IPS DF 6.9 (cell line): ENCODE data around the gene CEP170B.

Experiments
- DNase-seq: peaks from one replicate; pipeline ENCODE4 v3.0.0-alpha.2; 2013; ENCODE audit warnings: low read depth, low spot score
- H3K27ac ChIP-seq: one replicate; pipeline ENCODE4 v1.5.1; 2013; ENCODE audit warnings: low read length, control low read depth
- H3K27me3 ChIP-seq: 2 replicates; pipeline ENCODE4 v1.6.1; 2013; ENCODE audit warnings: mild to moderate bottlenecking, low read length; ENCODE audit not compliant: control insufficient read depth, insufficient read depth
- H3K36me3 ChIP-seq: 2 replicates; pipeline ENCODE4 v1.6.1; 2013; ENCODE audit warnings: low read length; ENCODE audit not compliant: control insufficient read depth, insufficient read depth
- H3K4me1 ChIP-seq: 2 replicates; pipeline ENCODE4 v1.6.1; 2013; ENCODE audit warnings: low read length; ENCODE audit not compliant: control insufficient read depth, insufficient read depth
- H3K4me3 ChIP-seq: 2 replicates; pipeline ENCODE4 v1.5.1; 2013; ENCODE audit warnings: mild to moderate bottlenecking, low read length
- H3K9me3 ChIP-seq: 2 replicates; pipeline ENCODE4 v1.6.1; 2013; ENCODE audit warnings: low read length, inconsistent platforms; ENCODE audit not compliant: control insufficient read depth, insufficient read depth
- WGBS: extraction: QIAGEN DNeasy Blood & Tissue Kit; methylation state at CpG from one replicate; pipeline ENCODE4 v1.1.7; 2013; ENCODE audit warnings: mixed read lengths, missing lambda C conversion rate; ENCODE audit not compliant: insufficient read length, insufficient coverage; 5-methylcytosine and 5-hydroxymethylcytosine counted together

Gene CEP170B

DNA sequence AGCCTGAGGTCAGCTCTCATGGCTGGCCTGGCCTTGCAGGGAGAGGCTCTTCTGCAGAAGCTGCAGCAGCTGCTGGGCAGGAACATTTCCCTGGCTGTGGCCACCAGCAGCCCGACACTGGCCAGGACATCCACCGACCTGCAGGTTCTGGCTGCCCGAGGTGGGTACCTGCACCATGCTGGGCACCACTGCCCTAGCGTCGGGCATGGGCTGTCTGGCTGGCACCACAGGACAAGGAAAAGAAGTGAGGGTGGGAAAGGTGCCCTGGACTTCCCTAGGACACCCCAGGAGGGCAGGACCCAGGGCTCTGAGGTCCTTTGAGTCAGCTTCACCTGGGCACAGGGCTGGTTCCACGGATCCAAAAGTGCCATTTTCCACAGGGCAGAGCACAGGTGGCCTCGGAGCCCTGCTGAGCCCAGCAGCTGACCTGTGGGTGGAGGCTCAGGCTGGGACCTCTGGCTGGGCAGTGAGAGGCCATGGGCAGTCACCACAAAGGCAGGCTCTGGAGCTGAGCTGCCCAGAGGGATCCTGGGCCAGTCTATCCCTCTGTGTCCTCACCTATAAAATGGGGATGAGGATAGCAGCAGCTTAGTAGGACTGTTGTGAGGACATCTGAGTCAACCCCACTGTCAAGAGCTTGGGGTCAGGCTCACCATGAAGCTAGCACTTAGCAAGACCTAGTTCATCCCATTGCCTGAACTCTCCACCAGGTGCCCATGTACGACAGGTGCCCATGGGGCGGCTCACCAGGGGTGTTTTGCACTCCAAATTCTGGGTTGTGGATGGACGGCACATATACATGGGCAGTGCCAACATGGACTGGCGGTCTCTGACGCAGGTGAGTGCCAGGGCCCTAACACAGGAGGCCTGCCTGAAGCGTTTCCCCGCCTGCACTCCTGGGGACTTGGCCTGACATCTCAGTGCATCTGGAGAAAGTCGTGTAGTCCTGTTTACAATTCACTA lies 64.5 kb downstream of the CEP170B start:
- Histone ChIP-seq H3K9me3 (no peaks in the 10 kb centered on the region), H3K4me3 (no peak overlapping the region), H3K27ac (no peak overlapping the region), H3K4me1 (peaks cover 4% of the 10 kb centered on the region; the same call in 1 of the 2 replicates), H3K36me3 (no peaks in the 10 kb centered on the region), H3K27me3 (peaks cover 21% of the 10 kb centered on the region; the same call in 1 of the 2 replicates)
- WGBS: no CpG with 5 or more reads among the region's 15 CpGs
- no peak for DNase-seq

DNA sequence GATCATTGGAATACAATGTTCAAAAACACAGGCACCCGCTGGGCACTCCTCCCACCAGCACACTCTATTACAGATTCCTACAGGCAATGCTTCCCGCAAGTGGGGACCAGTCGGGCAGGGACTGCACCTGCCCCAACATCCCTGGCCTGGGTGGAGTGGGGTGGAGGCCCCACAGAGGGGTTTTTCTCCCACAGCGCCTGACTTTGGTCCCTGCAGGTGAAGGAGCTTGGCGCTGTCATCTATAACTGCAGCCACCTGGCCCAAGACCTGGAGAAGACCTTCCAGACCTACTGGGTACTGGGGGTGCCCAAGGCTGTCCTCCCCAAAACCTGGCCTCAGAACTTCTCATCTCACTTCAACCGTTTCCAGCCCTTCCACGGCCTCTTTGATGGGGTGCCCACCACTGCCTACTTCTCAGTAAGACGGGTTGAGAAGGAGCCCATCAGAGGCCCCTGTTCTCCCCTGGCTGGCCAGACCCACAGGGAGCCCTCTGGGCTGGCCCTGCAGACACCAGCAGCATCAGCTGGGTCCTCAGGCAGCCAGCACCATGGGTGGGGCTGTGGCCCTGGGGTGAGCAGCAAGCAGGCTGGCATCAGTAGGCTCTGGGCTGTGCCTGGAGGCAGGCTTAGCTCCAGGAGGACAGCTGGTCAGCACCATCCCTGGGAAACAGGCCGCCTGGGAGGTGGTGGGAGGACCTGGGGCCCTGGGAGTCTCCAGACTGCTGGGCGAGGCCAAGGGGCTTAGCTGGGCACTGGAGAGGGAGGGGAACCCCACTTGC lies 65.6 kb downstream of the CEP170B start:
- no peak for DNase-seq
- Histone ChIP-seq H3K9me3 (no peaks in the 10 kb centered on the region), H3K4me1 (peaks cover 4% of the 10 kb centered on the region; the same call in 1 of the 2 replicates), H3K36me3 (no peaks in the 10 kb centered on the region), H3K27me3 (peaks cover 30% of the 10 kb centered on the region), H3K27ac (no peak overlapping the region), H3K4me3 (no peak overlapping the region)
- WGBS: no CpG with 5 or more reads among the region's 10 CpGs

DNA sequence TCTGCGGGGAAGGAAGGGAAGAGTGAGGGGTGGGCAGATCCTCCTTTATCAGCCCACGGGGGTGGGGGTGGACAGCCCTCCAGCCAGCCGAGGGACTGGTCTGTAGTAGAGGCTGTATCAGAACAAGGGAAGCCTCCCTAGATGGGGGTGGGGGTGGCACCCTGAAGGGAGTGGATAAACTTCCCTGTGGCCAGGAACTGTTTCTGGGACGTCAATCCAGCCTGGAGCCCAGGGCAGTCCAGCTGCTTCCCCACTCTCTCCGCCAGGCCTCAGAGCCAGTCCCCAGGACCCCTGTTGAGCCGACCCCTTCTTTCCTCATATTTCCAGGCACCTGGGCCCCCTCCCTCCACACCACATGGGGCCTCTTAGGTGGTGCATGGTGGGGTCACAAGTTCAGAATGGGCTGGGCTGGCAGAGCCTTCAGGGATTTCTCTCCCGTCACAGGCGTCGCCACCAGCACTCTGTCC lies 66.3 kb downstream of the CEP170B start:
- peaks cover under 1% of the 10 kb centered on the region; the same call in 1 of the 2 replicates for H3K4me1 ChIP-seq
- no peaks in the 10 kb centered on the region for H3K9me3 ChIP-seq
- no peak for DNase-seq
- no peak overlapping the region for H3K27ac ChIP-seq
- no CpG with 5 or more reads among the region's 9 CpGs for WGBS
- H3K36me3 ChIP-seq: no peaks in the 10 kb centered on the region
- peaks cover 30% of the 10 kb centered on the region for H3K27me3 ChIP-seq
- no peak overlapping the region for H3K4me3 ChIP-seq

DNA sequence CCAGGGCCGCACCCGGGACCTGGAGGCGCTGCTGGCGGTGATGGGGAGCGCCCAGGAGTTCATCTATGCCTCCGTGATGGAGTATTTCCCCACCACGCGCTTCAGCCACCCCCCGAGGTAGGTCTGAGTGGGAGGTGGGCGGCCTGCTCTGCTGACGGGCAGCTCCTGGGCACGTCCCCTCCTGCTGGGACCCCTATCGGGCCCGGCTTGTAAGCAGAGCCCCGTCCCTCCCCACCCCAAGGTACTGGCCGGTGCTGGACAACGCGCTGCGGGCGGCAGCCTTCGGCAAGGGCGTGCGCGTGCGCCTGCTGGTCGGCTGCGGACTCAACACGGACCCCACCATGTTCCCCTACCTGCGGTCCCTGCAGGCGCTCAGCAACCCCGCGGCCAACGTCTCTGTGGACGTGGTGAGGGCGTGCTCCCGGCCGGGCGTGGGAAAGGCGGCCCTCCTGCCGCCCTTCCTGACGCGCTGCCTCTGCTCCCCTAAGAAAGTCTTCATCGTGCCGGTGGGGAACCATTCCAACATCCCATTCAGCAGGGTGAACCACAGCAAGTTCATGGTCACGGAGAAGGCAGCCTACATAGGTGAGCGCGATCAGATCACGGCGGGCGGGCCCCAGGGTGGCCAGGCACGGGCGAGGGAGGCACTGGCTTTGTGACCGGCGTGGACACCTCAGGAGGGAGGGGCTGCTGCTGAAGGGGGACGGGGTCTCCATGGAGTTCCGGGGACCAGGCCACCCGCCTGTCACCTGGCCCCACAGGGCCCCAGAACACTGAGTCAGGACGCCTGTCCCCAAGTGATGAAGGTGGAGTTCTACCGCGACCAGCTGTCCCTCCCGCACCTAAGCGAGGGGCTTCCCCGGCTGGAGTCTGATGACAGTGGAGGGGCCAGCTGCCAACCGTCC lies 67.0 kb downstream of the CEP170B start:
- H3K4me3 ChIP-seq: peak overlapping the region; percentile 40; the same call in 1 of the 2 replicates
- no peak for DNase-seq
- no peak overlapping the region for H3K27ac ChIP-seq
- H3K27me3 ChIP-seq: peaks cover 30% of the 10 kb centered on the region
- no CpG with 5 or more reads among the region's 64 CpGs for WGBS
- no peaks in the 10 kb centered on the region for H3K9me3 ChIP-seq
- H3K36me3 ChIP-seq: no peaks in the 10 kb centered on the region
- no peaks in the 10 kb centered on the region; the same call in 1 of the 2 replicates for H3K4me1 ChIP-seq

DNA sequence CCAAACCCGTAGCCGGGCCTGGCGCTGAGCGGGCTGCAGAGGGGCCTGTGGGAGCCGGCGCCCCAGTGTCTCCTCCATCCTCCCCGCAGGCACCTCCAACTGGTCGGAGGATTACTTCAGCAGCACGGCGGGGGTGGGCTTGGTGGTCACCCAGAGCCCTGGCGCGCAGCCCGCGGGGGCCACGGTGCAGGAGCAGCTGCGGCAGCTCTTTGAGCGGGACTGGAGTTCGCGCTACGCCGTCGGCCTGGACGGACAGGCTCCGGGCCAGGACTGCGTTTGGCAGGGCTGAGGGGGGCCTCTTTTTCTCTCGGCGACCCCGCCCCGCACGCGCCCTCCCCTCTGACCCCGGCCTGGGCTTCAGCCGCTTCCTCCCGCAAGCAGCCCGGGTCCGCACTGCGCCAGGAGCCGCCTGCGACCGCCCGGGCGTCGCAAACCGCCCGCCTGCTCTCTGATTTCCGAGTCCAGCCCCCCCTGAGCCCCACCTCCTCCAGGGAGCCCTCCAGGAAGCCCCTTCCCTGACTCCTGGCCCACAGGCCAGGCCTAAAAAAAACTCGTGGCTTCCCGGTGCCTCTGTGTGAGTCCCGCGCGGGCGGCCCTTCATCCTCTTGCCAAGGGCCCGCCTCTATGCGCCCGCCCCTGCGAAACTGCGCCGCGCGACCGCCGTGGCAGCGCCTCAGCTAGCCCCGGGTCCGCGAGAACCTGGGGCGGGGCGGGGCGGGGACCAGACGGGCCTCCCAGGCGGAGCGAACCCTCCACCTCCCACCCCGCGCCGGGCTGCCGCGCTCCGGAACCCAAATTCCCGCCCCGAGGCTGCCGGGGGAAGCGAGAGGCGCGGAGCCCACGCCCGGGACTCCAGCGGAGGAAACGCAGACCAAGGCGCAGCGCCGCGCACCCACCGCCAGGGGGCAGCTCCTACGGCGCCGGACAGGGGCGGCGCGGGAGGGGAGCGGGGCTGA lies 67.9 kb downstream of the CEP170B start:
- peaks cover 30% of the 10 kb centered on the region for H3K27me3 ChIP-seq
- peak; percentile 45 for DNase-seq
- no CpG with 5 or more reads among the region's 100 CpGs for WGBS
- H3K9me3 ChIP-seq: no peaks in the 10 kb centered on the region
- no peaks in the 10 kb centered on the region; the same call in 1 of the 2 replicates for H3K4me1 ChIP-seq
- peak overlapping the region; percentile 40; the same call in 1 of the 2 replicates for H3K4me3 ChIP-seq
- H3K27ac ChIP-seq: no peak overlapping the region
- H3K36me3 ChIP-seq: no peaks in the 10 kb centered on the region

DNA sequence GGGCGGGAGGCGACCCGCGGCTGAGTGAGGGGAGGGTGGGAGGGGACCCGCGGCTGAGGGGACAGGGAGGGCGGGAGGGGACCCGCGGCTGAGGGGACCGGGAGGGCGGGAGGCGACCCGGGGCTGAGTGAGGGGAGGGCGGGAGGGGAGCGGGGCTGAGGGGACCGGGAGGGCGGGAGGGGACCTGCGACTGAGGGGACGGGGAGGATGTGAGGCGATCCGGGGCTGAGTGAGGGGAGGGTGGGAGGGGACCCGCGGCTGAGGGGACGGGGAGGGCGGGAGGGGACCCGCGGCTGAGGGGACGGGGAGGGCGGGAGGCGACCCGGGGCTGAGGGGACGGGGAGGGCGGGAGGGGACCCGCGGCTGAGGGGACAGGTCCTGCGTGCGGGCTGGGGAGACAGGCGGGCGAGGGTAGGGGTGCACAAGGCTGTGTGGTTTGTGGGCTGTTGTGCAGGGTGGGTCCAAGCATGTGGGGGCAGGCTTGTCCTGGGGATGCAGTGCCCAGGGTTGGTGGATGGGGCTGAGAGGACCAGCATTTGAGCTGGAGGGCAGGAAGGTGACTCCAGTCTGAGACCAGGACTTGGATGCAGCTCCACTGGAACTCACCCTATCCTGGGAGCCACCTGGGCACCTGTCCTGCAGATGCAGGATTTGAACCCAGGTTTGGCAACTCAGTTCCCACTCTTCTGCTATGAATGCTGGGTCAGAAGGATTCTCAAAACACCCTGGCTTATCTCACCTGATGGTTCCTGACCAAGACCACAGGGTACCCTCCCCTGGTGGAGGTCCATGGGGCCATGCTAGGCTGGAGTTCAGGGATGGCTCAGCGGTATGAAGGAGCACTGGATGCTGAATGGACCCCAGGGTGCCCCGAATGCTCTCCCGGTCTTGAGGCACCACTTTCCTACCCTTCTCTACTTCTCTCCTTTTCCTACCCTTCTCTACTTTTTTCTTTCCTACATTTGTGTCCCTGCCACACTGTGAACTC lies 69.0 kb downstream of the CEP170B start:
- Histone ChIP-seq H3K27ac (no peak overlapping the region), H3K4me3 (peak overlapping the region; percentile 12; the same call in 1 of the 2 replicates), H3K4me1 (no peaks in the 10 kb centered on the region; the same call in 1 of the 2 replicates), H3K36me3 (no peaks in the 10 kb centered on the region), H3K9me3 (no peaks in the 10 kb centered on the region), H3K27me3 (peaks cover 30% of the 10 kb centered on the region)
- WGBS: no CpG with 5 or more reads among the region's 42 CpGs
- no peak for DNase-seq

DNA sequence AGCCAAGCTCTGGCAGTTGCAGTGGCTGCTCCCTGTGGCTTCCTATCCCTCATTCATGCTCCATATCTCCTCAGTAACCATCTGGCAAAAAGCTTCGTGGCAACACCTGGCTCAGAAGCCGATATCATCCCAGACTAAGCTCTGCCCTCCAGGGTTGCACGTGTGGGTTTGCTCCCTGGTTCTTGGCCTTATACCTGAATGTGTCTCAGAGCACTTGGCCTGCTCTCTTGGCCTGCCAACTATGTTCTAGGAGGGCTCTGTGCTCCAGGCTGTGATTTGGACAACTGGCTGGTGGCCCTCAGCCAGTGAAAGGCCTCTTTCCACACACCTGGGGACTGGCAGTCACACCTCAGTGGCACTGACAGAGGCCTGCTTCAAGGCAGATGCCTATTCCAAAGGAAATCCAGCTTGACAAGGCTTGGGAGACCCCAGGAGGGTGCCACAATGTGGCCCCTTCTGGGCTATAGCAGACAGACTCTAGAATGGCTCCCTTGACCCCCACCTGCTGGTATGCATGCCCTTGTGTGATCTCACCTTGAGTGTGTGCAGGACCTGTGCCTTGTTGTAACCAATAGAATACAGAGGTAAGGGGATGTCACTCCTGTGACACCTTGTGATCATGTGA lies 70.1 kb downstream of the CEP170B start:
- no CpG with 5 or more reads among the region's 3 CpGs for WGBS
- Histone ChIP-seq H3K4me1 (no peaks in the 10 kb centered on the region; the same call in 1 of the 2 replicates), H3K36me3 (no peaks in the 10 kb centered on the region), H3K27ac (no peak overlapping the region), H3K4me3 (no peak overlapping the region), H3K27me3 (peaks cover 30% of the 10 kb centered on the region), H3K9me3 (no peaks in the 10 kb centered on the region)
- DNase-seq: no peak

DNA sequence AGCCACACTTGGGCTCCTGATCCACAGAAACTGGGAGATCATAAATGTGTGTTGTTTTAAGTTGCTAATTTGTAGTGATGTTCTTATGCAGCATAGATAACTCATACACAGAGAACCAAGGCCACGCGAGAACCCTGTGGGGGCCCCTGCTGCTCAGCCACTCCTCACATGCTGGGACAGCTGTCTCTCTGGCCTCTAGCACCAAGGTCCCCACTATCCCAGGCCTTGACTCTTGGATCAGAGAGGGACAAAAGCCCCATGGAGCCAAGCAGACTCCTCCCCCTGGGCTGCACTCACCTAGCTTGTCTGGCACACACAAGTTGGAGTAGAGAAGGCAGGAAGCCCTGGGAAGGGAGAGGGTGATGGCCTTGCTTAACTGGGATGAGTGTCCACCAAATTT lies 70.9 kb downstream of the CEP170B start:
- Histone ChIP-seq H3K4me1 (no peaks in the 10 kb centered on the region; the same call in 1 of the 2 replicates), H3K9me3 (no peaks in the 10 kb centered on the region), H3K36me3 (no peaks in the 10 kb centered on the region), H3K27me3 (peaks cover 28% of the 10 kb centered on the region), H3K27ac (no peak overlapping the region), H3K4me3 (no peak overlapping the region)
- no peak for DNase-seq
- no CpG with 5 or more reads among the region's 2 CpGs for WGBS
